ENCODE data around the gene MPP2.
"Not testable (repeated sequence)": the region's sequence is repeated elsewhere in the genome, so short reads cannot be mapped to it uniquely, and the experiment has no call there.

MPP2 gene

DNA sequence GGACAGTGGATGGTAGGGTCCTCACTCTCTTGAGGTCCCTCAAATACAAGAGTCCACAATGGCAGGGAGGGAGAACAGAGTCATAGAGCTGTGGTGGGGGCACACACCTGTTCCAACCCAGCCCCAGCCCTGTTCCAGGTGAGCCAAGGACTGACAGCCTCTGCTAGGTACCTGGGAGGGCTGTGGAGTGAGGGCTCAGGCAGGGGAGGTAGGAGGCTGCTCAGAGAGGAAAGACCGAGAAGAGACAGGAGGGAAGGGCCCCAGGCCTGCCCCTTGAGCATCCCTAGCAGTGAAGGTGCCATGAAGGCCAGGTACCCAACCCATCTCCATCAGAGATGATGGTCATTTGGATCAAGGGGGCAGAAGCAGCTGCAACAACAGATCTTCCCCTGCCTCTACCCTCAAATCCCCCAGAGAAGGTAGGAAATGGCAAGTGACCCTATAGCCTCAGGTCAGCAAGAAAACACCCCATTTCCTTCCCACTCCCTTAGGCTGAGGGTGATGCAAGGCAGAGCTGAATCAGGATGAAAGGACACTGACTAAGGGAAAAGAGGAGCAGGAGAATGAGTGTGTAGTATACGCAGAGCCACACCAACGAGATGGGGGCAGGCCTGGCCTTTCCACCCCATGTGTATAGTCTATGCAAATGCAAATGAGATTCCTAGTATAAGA, 31.7 kb downstream of the MPP2 start:
- no peak for DNase-seq (ENCODE audit: low read depth)

DNA sequence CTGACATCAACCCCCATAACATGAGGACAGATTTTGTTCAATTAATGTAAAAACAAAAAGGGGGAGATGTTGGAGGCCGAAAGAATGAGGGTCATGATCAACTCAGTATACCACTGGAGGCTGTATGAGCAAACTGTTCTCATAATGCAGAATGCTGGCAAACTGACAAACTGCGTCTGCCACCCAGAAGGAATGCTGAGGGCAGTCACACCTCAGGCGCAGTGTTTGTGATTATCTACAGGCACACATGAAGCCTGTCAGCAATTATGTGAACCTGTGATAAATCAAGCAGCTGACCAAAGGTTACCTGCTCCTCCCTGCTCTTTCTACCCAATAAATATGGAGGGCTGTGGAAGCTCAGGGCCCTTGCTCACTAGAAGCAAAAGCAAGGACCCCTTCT, 33.0 kb downstream of the MPP2 start:
- DNase-seq (ENCODE audit: low read depth): no peak

DNA sequence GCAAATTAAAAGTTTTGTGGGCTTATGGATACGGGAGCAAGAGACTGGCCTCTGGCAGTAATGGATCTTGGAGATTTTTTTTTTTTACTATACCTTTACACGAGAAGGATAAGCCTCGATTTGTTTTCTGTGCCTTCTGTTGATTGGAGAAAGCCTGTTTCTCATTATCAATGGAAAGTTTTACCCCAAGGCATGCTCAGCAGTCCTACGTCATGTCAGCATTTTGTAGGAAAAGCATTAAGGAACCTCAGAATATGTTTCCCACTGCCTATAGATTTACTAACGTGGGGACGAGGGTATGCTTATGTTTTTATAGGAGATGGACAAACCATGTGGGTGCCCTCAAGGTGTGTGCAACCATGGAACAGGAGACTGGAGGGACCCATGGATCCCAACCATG, 33.5 kb downstream of the MPP2 start:
- no peak for DNase-seq (ENCODE audit: low read depth)

DNA sequence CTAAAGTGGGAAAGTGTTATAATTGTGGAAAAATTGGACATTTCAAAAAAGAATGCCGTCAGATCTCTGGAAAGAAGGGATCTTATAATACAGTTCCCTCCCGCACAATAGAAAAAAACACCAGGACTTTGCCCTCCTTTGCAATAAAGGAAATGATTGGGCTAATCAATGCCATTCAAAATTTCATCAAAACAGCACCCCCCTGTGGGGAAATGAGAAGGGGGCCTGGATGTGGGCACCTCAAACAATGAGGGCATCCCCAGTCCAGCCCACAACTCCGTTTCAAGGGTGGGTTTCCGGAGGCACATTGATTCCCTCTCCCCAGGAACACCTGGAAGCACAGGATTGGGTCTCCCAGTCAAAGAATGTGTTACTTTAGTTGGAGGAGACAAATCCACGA, 34.2 kb downstream of the MPP2 start:
- DNase-seq (ENCODE audit: low read depth): no peak

DNA sequence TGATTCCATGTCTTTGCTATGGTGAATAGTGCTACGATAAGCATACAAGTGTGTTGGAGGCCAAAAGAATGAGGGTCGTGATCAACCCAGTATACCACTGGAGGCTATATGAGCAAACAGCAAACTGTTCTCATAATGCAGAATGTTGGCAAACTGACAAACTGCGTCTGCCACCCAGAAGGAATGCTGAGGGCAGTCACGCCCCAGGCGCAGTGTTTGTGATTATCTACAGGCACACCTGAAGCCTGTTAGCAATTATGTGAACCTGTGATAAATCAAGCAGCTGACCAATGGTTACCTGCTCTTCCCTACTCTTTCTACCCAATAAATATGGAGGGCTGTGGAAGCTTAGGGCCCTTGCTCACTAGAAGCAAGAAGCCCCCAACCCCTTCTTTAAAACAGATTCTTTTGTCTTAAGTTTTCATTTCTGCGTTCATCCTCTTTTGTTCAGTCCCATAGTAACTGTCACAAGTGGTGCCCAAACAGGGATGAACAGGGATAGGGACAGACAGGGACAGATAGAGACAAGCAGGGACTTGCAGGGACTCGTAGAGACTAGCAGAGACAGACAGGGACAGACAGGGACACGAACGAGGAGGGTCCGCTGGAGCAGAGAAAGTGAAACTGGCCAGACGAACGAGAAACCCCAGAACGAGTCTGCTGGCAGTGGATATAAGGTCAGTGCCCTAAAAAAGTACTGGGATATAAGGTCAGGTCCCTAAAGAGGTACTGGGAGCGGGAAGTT, 35.2 kb downstream of the MPP2 start:
- DNase-seq (ENCODE audit: low read depth): no peak

DNA sequence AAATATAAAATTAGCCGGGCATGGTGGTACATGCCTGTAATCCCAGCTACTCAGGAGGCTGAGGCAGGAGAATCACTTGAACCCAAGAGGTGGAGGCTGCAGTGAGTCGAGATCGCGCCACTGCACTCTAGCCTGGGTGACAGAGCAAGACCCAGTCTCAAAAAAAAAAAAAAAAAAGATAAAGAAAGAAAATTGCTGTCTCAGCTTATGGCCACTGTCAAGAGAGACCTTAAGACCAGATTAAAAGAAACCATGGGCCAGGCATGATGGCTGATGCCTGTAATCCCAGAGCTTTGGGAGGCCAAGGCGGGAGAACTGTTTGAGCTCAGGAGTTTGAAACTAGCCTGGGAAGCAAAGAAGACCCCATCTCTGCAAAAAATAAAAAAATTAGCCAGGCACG, 38.3 kb downstream of the MPP2 start:
- not testable (repeated sequence) for DNase-seq (ENCODE audit: low read depth)

DNA sequence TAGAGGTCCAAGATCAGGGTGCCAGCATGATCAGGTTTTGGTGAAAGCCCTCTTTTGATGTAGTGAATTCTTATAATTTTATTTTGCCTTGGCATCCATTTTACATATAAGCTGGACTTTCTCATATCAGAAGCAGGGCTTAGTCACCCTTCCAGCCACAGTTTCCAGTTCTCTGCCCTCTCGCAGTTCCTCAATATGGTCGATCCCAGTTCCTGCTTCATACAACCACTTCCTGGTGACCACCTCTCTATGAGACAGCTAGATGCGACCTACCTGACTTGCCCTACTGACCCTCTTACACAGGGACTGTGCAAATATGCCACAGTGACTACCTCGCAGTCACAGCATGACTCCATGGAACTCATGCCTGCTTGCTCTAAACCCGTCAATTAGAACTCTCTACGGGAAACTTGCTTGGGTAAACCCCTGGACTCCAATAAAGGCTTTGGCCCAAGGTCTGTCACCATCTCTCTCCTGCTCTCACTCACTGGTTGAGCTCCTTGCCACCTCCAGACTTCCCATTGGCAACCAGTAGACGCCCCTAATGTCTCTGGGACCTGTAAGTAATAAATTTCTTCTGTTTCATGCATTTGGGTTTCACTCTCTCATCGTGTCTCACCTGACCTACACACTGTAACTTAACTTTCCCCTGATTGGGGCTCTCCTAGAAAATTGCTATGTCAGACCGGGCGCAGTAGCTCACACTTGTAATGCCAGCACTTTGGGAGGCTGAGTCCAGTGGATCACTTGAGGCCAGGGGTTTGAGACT, 38.9 kb downstream of the MPP2 start:
- no peak for DNase-seq (ENCODE audit: low read depth)

DNA sequence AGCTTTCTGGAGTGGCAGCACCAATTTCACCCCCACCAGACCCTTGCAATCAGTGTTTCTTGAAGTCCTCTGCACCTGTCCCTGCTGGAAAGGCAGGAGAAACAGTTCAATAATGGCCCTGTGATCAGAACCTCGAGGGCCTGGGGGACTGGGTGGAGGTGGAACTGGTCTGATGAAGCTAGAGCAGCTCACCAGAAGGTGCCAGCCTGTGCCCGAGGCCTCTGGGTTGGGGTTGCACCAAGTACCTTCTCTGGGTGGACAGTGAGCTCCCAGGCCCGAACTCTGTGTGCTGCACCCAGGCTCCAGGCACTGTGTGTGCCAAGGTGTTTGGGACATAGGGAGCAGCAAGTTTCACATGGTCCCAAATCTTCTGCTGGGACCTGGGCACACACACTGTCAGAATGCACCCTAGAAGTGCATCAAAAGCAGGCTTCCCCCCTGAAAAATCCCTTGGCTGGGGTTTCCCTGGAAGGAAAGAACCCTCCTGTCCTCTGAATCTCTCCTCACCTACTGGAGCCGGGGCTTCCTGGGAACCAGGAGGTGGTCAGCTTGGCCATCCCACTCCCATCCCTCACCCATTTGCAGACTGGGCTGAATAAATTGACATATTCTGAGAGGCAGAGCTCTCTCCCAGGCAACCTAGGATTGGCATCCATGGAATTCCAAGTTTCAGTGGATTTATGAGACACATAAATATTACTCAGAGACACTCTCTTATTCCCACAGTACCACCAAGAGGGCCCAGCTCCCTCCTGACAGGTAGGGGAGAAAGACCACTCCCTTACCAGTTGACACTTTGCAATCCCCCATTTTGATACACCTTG, 43.0 kb downstream of the MPP2 start:
- DNase-seq (ENCODE audit: low read depth): no peak

DNA sequence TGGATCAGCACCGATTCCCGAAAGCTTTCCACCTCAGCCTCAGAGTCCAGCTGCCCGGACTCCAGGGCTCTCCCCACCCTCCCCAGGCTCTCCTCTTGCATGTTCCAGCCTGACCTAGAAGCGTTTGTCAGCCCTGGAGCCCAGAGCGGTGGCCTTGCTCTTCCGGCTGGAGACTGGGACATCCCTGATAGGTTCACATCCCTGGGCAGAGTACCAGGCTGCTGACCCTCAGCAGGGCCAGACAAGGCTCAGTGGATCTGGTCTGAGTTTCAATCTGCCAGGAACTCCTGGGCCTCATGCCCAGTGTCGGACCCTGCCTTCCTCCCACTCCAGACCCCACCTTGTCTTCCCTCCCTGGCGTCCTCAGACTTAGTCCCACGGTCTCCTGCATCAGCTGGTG, 45.4 kb downstream of the MPP2 start:
- DNase-seq (ENCODE audit: low read depth): no peak

DNA sequence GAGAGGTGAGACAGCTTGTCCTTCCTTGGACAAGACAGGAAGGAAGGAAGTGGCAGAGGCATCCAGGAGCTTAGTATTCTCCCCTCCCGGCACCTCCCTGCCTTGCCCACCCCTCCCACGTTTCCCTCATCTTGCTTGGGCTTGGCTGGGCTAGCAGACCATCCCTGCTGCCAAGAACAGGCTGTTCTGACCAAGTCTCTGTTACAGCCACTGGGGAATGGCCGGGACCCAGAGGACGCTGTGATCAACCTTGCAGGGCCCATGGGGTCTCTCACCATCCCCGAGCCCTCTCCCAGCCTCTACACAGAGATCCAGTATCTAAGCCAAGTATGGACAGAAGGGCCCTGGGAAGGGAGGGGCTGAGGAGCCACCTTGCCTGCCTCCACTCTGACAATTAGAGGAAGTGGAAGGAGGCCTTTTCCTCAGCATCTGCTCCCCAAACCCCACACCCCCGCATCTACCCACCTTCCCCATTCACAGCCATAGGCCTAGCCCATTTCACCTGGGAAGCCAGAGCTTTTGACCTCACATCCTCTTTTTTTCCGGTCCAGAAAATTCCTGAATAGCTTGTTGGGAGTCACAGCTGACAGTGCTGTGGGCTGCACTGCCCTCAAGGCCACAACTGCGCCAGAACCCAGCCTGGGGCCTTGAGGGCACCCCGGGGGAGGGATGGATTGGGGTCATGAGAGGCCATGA, 46.3 kb downstream of the MPP2 start:
- no peak for DNase-seq (ENCODE audit: low read depth)

DNA sequence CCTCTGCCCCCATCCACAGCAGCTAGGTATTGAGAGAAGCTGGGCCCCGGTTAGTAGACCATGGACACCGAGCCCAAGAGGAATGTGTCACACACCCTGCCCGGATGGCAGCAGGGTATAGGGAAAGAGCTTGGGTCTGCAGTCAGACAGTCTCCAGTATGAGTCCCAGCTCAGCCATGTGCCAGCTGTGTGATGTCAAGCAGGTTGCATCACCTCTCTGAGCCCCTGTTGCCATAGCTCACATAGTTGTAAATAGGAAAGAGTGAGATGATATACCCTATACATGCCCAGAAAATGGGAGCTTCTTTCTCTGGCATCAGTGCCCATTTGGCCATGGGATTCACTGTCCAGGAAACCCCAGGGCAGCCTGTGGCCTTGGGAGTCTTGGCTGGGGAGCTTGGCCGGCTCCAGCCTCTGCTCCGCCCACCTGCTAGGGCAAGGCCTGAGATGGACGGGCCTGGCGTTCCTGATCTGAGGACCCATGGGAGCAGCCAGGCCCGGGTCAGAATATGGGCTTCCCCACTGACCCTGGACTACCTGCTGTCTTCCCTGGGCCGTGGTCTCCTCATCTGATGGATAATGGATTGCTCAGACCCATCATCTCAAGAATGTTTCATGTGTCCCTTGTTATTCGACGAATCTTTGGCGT, 47.1 kb downstream of the MPP2 start:
- DNase-seq (ENCODE audit: low read depth): no peak

DNA sequence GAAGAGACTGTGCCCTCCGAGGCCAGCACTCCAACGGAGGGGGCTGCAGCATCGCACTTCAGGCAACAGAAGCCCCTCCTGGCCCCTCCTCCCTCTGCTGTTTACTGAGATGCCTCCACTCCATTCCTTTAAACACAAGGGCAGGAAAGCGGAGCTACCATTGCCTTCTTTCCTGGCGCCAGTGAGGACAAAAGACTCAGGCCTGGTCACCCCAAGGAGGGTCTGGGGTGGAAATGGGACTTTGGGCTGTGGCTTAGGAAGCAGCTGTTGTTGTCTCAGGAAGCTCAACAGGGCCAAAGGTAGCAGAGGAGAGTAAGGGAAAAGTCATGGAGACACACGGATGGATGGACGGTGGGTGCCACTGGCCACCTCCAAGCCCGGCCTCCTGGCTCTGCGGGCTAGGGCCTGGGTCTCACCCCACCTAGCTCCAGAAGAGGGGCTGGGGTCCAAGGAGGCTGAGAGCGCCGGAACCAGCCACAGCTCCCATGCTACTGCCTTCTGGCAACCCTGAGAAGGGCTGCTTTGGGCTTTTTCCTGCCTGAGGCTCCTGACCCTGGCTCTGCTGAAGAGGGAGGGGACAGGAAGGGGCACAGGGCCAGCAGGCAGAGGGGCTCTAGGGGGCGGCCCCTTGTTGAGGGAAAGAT, 49.3 kb downstream of the MPP2 start:
- DNase-seq (ENCODE audit: low read depth): no peak

DNA sequence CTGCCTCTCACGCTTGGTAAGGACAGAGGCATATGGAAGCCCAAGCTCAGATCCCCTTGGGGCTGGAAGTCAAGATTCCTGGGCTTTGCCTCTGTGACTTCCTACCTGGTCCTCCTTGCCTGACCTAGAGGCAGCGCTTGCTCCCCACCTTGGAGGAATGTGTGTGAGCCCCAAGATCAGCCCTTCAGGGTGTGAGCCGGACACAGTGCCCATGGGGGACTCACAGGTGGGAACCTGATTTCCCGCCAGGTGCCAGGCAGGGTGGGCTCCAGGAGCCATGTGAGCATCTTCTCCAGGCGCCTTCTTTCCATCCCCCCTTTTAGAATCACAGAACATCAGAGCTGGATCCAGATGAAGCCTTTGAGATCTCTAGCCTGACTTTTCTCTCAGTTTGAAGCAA, 50.2 kb downstream of the MPP2 start:
- DNase-seq (ENCODE audit: low read depth): no peak

DNA sequence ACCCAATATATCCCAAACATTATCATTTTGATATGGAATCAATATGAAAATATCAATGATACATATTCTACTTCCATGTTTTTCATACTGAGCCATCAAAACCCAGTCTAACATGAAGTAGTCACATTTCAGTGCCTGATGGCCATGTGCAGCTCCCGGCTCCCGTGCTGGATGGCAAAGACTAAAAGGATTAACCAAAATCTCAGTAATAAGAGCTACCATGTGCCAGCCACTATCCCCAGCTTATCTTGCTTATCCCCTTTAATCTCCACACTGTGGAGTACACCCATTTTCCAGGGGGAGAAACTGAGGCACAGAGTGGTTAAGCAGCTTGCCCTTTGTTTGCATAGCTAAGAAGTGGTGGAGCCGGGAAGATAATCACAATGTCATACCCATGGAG, 51.2 kb downstream of the MPP2 start:
- no peak for DNase-seq (ENCODE audit: low read depth)

DNA sequence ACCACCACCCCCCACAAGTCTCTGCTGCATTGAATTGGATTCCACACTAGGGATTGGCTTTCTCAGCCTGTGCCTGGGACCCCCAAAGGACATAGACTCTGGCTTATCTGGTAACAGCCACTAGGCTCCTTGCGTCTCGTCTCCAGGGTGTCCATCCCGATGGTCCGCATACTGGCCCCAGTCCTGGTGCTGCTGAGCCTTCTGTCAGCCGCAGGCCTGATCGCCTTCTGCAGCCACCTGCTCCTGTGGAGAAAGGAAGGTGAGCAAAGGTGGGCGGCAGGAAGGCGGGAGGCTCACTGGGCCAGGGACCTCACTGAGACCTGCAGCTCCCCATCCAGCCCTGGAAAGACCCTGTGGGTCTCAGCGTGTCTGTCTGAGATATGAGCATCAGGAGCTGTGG, 52.3 kb downstream of the MPP2 start:
- DNase-seq (ENCODE audit: low read depth): no peak

DNA sequence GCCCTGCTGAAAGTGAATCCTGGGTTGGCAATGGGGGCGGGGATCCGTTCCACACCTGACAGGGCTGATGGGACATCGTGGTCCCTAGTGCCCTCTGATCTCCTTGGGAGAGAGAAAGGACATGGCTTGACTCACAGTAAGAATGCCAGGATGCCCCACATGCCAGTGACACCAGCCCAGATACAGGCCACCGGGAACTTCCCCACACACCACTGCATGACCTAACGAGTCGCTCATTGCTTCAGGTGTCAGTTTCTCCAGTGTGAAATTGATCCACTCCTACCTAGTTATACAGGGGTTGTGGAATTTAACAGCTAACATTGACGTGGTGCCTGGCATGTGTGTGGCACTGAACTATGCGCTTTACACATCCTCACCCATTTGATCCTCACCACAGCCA, 52.8 kb downstream of the MPP2 start:
- DNase-seq (ENCODE audit: low read depth): no peak

DNA sequence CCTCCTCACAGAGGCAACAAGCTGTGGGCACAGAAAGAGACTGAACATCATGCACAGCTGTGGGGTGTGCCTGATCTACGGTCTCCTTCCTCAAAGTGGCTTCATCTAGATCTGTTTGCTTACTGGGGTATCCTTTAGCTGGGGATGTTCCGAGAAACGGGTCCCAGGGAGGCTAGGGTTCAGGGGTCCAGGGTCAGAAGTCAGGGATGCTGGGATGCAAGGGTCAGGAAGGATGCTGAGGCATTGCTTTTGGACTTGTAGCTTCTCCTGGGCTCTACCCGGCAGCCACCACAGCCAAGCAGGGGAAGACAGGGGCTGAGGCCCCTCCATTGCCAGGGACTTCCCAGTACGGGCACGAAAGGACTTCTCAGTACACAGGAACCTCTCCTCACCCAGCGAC, 53.8 kb downstream of the MPP2 start:
- DNase-seq (ENCODE audit: low read depth): no peak

DNA sequence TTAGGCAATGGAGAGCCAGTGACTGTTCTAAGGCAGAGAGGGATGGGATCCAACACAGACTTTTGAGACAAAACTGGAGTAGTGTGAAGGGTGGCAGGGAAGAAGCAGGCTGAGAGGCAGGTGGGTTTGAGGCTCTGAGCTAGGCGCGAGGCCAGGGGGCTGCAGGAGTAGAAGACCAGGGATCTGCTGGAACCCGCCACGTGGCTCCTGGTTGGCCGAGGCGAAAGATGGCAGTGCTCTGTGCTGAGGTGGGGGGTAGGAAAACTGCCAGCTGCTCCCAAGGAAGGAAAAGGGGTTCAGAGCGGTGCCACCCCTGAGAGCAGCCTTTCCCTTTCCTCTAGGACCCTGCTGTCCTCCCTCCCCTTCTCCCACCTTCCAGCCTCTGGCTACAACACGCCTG, 54.8 kb downstream of the MPP2 start:
- DNase-seq (ENCODE audit: low read depth): no peak

DNA sequence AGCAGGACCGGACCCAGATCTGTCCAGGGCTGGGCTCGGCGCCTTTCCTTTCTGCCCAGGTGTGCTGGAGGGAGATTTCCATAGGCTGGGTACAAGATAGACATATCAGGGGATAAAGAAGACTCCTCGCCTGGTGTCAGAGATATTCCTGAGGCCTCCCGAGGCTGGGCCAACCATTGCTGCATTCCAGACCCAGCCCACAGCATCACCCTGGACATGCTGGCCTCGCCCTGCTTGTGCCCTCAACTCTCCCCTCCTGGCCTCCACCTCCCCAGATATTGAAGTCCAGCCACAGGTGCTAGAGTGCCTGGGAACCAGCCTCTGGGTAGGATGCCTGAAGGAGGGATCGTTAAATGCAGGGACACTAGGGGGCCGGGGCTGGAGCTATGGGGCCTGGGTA, 58.2 kb downstream of the MPP2 start:
- no peak for DNase-seq (ENCODE audit: low read depth)

DNA sequence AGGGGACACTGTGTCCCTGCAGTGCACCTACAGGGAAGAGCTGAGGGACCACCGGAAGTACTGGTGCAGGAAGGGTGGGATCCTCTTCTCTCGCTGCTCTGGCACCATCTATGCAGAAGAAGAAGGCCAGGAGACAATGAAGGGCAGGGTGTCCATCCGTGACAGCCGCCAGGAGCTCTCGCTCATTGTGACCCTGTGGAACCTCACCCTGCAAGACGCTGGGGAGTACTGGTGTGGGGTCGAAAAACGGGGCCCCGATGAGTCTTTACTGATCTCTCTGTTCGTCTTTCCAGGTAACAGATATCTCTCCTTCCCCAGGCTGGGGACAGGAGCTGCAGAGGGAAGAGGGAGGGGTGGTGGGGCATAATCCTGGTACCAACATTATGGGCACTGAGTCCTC, 58.7 kb downstream of the MPP2 start:
- no peak for DNase-seq (ENCODE audit: low read depth)

DNA sequence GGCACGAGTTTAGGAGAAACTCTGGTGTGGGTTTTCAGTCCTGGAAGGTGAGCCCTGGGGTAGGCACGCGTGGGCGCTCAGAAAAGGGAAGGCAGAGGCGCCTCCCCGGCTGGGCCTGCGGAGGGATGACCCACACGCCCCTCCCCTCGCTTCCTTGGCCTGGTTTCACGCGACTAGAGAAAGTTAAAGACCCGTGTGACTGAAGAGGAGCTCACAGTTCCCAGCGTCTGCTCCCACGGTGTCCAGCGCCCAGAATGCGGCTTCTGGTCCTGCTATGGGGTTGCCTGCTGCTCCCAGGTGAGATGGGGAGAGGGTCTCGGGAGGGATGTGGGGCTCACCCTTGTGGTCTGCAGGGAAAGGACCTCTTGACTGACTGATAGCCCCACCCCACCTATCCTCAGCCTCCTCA, 60.4 kb downstream of the MPP2 start, which contains the start of gene CD300LG:
Gene CD300LG, plus strand, starts transcription at position 214 of the 409 bp plus-strand sequence. Its CDS starts 41 bp downstream, at position 255.
- no peak for DNase-seq (ENCODE audit: low read depth)

All from activated T-helper 9 cell treated with anti-CD3 and anti-CD28 coated beads, Interleukin-2, amount 50 U/mL, for 16 hours (primary cell).